WI38 (cell line): ENCODE measurements around the gene POLR3C.

Experiments used
- H3K4me3 ChIP-seq: 2 replicates; pipeline ENCODE4 v1.5.1; 2011; ENCODE audit warnings: low read depth, mild to moderate bottlenecking, control low read depth, low read length
- CTCF ChIP-seq: IDR thresholded peaks from 2 replicates; pipeline ENCODE4 v1.5.1; 2012; ENCODE audit warnings: low read depth, mild to moderate bottlenecking, control low read depth, low read length

POLR3C gene

GRCh38 chr1:145858238-145858900 lies 34.4 kb downstream of the POLR3C start:
- peak overlapping the region; percentile 95 for H3K4me3 ChIP-seq
- TF ChIP-seq CTCF = no peak

- TF ChIP-seq CTCF = no peak
- H3K4me3 ChIP-seq = peak within 1 kb of the TSS; percentile 95
Observed at GRCh38 chr1:145858901-145859490, 35.0 kb downstream of the POLR3C start, which contains the start of gene PIAS3. Gene PIAS3 (minus strand): TSS chr1:145859081. CDS start chr1:145858990, 91 bp downstream.

GRCh38 chr1:145859491-145860023 lies 35.6 kb downstream of the POLR3C start:
- no peak for TF ChIP-seq CTCF
- H3K4me3 ChIP-seq = peak overlapping the region; percentile 95

GRCh38 chr1:145863282-145864018 lies 39.5 kb downstream of the POLR3C start:
- H3K4me3 ChIP-seq = no peak overlapping the region
- TF ChIP-seq CTCF = no peak

- TF ChIP-seq CTCF = no peak
- no peak overlapping the region for H3K4me3 ChIP-seq
Observed at GRCh38 chr1:145868232-145868631, 44.2 kb downstream of the POLR3C start.

- peak overlapping the region; percentile 57 for H3K4me3 ChIP-seq
- TF ChIP-seq CTCF = no peak
Observed at GRCh38 chr1:145871994-145872924, 48.3 kb downstream of the POLR3C start.
